H9 (cell line): ENCODE measurements around the gene DPP10. TPM values are rescaled to one million over a fixed set of nuclear protein-coding genes. Genes with fewer than 3 reads are reported as not detected.

Experiments
- DNase-seq: peaks from one replicate; pipeline ENCODE4 v3.0.0-alpha.2; 2017
- H2AFZ ChIP-seq: one replicate; pipeline ENCODE4 v1.6.1; 2013; ENCODE audit warnings: mild to moderate bottlenecking, low read length, control low read depth, moderate library complexity
- H2AK5ac ChIP-seq: 2 replicates; pipeline ENCODE4 v1.6.1; 2013; ENCODE audit warnings: low read length, control low read depth, mixed read lengths; ENCODE audit not compliant: insufficient read length
- H2BK120ac ChIP-seq: one replicate; pipeline ENCODE4 v1.6.1; 2013; ENCODE audit warnings: low read depth, mild to moderate bottlenecking, low read length, control low read depth, inconsistent platforms; ENCODE audit not compliant: poor library complexity, severe bottlenecking
- H2BK12ac ChIP-seq: 2 replicates; pipeline ENCODE4 v1.6.1; 2013; ENCODE audit warnings: low read length, control low read depth, mixed read lengths, low read depth; ENCODE audit not compliant: insufficient read length
- H2BK15ac ChIP-seq: 2 replicates; pipeline ENCODE4 v1.6.1; 2013; ENCODE audit warnings: low read depth, low read length, control low read depth
- H2BK20ac ChIP-seq: one replicate; pipeline ENCODE4 v1.6.1; 2013; ENCODE audit warnings: low read depth, mild to moderate bottlenecking, low read length, control low read depth, inconsistent platforms; ENCODE audit not compliant: poor library complexity, severe bottlenecking
- H2BK5ac ChIP-seq: 2 replicates; pipeline ENCODE4 v1.6.1; 2013; ENCODE audit warnings: low read length, control low read depth, mixed read lengths; ENCODE audit not compliant: insufficient read length
- H3K14ac ChIP-seq: 2 replicates; pipeline ENCODE4 v1.6.1; 2013; ENCODE audit warnings: low read length, control low read depth; ENCODE audit not compliant: insufficient read depth
- H3K18ac ChIP-seq: 2 replicates; pipeline ENCODE4 v1.6.1; 2013; ENCODE audit warnings: low read depth, mild to moderate bottlenecking, mixed read lengths, low read length, control low read depth; ENCODE audit not compliant: insufficient read length
- H3K23ac ChIP-seq: 2 replicates; pipeline ENCODE4 v1.6.1; 2013; ENCODE audit warnings: low read length, control low read depth, mixed read lengths, low read depth; ENCODE audit not compliant: insufficient read length
- H3K23me2 ChIP-seq: 2 replicates; pipeline ENCODE4 v1.6.1; 2013; ENCODE audit warnings: low read depth, mild to moderate bottlenecking, mixed read lengths, low read length, control low read depth; ENCODE audit not compliant: insufficient read length, poor library complexity, severe bottlenecking
- H3K27ac ChIP-seq: 2 replicates; pipeline ENCODE4 v1.5.1; 2013; ENCODE audit warnings: low read length, control low read depth, mixed read lengths, low read depth; ENCODE audit not compliant: insufficient read length
- H3K27me3 ChIP-seq: 2 replicates; pipeline ENCODE4 v1.6.1; 2013; ENCODE audit warnings: low read length, control low read depth, inconsistent platforms; ENCODE audit not compliant: insufficient read depth
- H3K4ac ChIP-seq: 2 replicates; pipeline ENCODE4 v1.6.1; 2013; ENCODE audit warnings: low read depth, mild to moderate bottlenecking, control low read depth, inconsistent platforms, low read length, moderate library complexity
- H3K4me1 ChIP-seq: 2 replicates; pipeline ENCODE4 v1.6.1; 2013; ENCODE audit warnings: low read length, control low read depth, inconsistent platforms; ENCODE audit not compliant: insufficient read depth
- H3K4me2 ChIP-seq: 2 replicates; pipeline ENCODE4 v1.6.1; 2013; ENCODE audit warnings: low read length, control low read depth, mixed read lengths; ENCODE audit not compliant: insufficient read length, insufficient read depth
- H3K56ac ChIP-seq: 2 replicates; pipeline ENCODE4 v1.6.1; 2013; ENCODE audit warnings: low read depth, mild to moderate bottlenecking, mixed read lengths, low read length, control low read depth; ENCODE audit not compliant: insufficient read length
- H3K79me1 ChIP-seq: 2 replicates; pipeline ENCODE4 v1.6.1; 2013; ENCODE audit warnings: low read depth, mild to moderate bottlenecking, moderate library complexity, low read length, control low read depth, inconsistent platforms; ENCODE audit not compliant: insufficient read depth, poor library complexity, severe bottlenecking
- H3K79me2 ChIP-seq: 2 replicates; pipeline ENCODE4 v1.6.1; 2013; ENCODE audit warnings: low read length, control low read depth, inconsistent platforms; ENCODE audit not compliant: insufficient read depth
- H3K9ac ChIP-seq: 2 replicates; pipeline ENCODE4 v1.6.1; 2013; ENCODE audit warnings: low read length, control low read depth, mixed read lengths; ENCODE audit not compliant: insufficient read length; ENCODE audit errors: extremely low read depth
- H3K9me3 ChIP-seq: one replicate; pipeline ENCODE4 v1.6.1; 2013; ENCODE audit warnings: low read depth, low read length, inconsistent platforms; ENCODE audit not compliant: control insufficient read depth
- H3T11ph ChIP-seq: one replicate; pipeline ENCODE4 v1.6.1; 2013; ENCODE audit warnings: mild to moderate bottlenecking, low read length, control low read depth, inconsistent platforms
- H4K20me1 ChIP-seq: one replicate; pipeline ENCODE4 v1.6.1; 2013; ENCODE audit not compliant: control insufficient read depth, insufficient read length, insufficient read depth
- H4K5ac ChIP-seq: 2 replicates; pipeline ENCODE4 v1.6.1; 2013; ENCODE audit warnings: low read depth, mild to moderate bottlenecking, mixed read lengths, low read length, control low read depth; ENCODE audit not compliant: insufficient read length
- H4K8ac ChIP-seq: replicated peaks from 2 replicates; pipeline ENCODE4 v1.6.1; 2013; ENCODE audit warnings: low read length, control low read depth, mixed read lengths, low read depth; ENCODE audit not compliant: insufficient read length
- H4K91ac ChIP-seq: 2 replicates; pipeline ENCODE4 v1.6.1; 2013; ENCODE audit warnings: low read depth, mild to moderate bottlenecking, moderate library complexity, mixed read lengths, low read length, control low read depth; ENCODE audit not compliant: insufficient read length
- H3K27ac Mint-ChIP-seq, 3 experiments: 2 replicates in 2 of 3; 3 replicates in 1 of 3; pipeline ENCODE4 v1.8.0; 2020 to 2021; ENCODE audit warnings: mixed read lengths in 3 of 3, mild to moderate bottlenecking in 1 of 3, moderate library complexity in 1 of 3
- H3K27me3 Mint-ChIP-seq: 2 replicates; pipeline ENCODE4 v1.8.0; 2021; ENCODE audit warnings: low read depth, mild to moderate bottlenecking, moderate library complexity, mixed read lengths
- H3K36me3 Mint-ChIP-seq, 3 experiments: 2 replicates in 2 of 3; 3 replicates in 1 of 3; pipeline ENCODE4 v1.8.0; 2020 to 2021; ENCODE audit warnings: low read depth in 3 of 3, mixed read lengths in 3 of 3; ENCODE audit not compliant: insufficient read depth in 1 of 3
- H3K4me1 Mint-ChIP-seq, 2 experiments: 2 replicates each; pipeline ENCODE4 v1.8.0; 2020; ENCODE audit warnings: mixed read lengths in 2 of 2
- H3K4me3 Mint-ChIP-seq, 2 experiments: 2 replicates in 1 of 2; 3 replicates in 1 of 2; pipeline ENCODE4 v1.8.0; 2020 to 2021; ENCODE audit warnings: mild to moderate bottlenecking in 2 of 2, mixed read lengths in 2 of 2, moderate library complexity in 1 of 2
- H3K9me3 Mint-ChIP-seq, 2 experiments: 2 replicates in 1 of 2; 3 replicates in 1 of 2; pipeline ENCODE4 v1.8.0; 2020; ENCODE audit warnings: mild to moderate bottlenecking in 2 of 2, mixed read lengths in 2 of 2, moderate library complexity in 1 of 2
- WGBS: extraction: QIAGEN DNeasy Blood & Tissue Kit; methylation state at CpG from one replicate; pipeline ENCODE4 v1.1.7; 2013; ENCODE audit warnings: missing lambda C conversion rate, low lambda C conversion rate, mixed read lengths; ENCODE audit not compliant: insufficient read length; ENCODE audit errors: extremely low coverage; 5-methylcytosine and 5-hydroxymethylcytosine counted together
- total RNA-seq: library from RNA; stranded (reverse); gene quantifications from 2 replicates; pipeline ENCODE4 v1.2.1, GENCODE V29; 2021
- TF ChIP-seq, protein P1 (sequence below): fragments of 200-600 bp; sonication (generic); conservative IDR thresholded peaks from 3 replicates; pipeline ENCODE4 v1.8.0; 2021; ENCODE audit warnings: antibody characterized with exemption, mild to moderate bottlenecking

The DPP10 gene
- total RNA-seq, 1 experiment from 2014 or later: 11.3 TPM

DNA sequence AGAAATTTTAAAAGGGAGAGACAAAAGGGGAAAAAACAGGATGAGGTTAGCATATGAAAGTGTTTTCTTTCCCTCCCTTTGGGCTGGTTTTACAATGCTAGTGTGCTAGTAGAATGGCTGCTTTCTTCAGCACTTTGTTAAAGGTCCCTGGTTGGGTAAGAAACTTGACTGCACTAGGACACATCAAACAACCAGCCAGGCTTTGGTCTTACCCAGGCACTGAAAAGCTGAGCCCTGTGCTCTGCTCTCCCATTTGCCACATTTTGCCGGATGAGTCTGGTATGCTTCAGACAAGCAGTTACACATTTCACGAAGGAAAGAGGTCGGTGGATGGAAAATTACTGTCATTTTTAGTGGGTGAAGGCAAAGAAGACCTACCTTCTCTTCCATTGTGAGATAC is 242.0 kb downstream of the DPP10 start:
- H3K27me3 ChIP-seq: no peaks in the 10 kb centered on the region
- Mint-ChIP-seq H3K27me3 (no peaks in the 10 kb centered on the region), H3K4me1 (peaks cover 43 to 44% of the 10 kb centered on the region in 2 experiments), H3K9me3 (no peaks in the 10 kb centered on the region), H3K4me3 (peak overlapping the region; percentile 14 to 21; a peak in 2 of 5 replicates), H3K27ac (peak overlapping the region; percentile 59 to 95 (median 93)), H3K36me3 (no peaks in the 10 kb centered on the region)
- no peak overlapping the region for H3K18ac ChIP-seq
- H2AK5ac ChIP-seq: no peak overlapping the region
- H4K8ac ChIP-seq: no peak overlapping the region
- H3K56ac ChIP-seq: no peak overlapping the region
- no peak overlapping the region for H2BK120ac ChIP-seq
- H3K23ac ChIP-seq: no peak overlapping the region
- no peak overlapping the region for H2BK20ac ChIP-seq
- H3K4me1 ChIP-seq: peaks cover 12% of the 10 kb centered on the region; the same call in 1 of the 2 replicates
- H3K4ac ChIP-seq: no peak overlapping the region
- no peak overlapping the region for H2AFZ ChIP-seq
- H3T11ph ChIP-seq: no peak overlapping the region
- TF ChIP-seq, protein P1, sequence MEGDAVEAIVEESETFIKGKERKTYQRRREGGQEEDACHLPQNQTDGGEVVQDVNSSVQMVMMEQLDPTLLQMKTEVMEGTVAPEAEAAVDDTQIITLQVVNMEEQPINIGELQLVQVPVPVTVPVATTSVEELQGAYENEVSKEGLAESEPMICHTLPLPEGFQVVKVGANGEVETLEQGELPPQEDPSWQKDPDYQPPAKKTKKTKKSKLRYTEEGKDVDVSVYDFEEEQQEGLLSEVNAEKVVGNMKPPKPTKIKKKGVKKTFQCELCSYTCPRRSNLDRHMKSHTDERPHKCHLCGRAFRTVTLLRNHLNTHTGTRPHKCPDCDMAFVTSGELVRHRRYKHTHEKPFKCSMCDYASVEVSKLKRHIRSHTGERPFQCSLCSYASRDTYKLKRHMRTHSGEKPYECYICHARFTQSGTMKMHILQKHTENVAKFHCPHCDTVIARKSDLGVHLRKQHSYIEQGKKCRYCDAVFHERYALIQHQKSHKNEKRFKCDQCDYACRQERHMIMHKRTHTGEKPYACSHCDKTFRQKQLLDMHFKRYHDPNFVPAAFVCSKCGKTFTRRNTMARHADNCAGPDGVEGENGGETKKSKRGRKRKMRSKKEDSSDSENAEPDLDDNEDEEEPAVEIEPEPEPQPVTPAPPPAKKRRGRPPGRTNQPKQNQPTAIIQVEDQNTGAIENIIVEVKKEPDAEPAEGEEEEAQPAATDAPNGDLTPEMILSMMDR: no peak
- peak; percentile 28 for DNase-seq
- WGBS: no CpG with 5 or more reads among the region's 3 CpGs
- no peak overlapping the region for H3K4me2 ChIP-seq
- H2BK15ac ChIP-seq: no peak overlapping the region
- H3K79me2 ChIP-seq: no peaks in the 10 kb centered on the region
- no peaks in the 10 kb centered on the region for H3K23me2 ChIP-seq
- H3K27ac ChIP-seq: peak overlapping the region; percentile 37
- H3K9ac ChIP-seq: no peak overlapping the region
- H3K9me3 ChIP-seq: no peaks in the 10 kb centered on the region
- no peak overlapping the region for H4K5ac ChIP-seq
- no peaks in the 10 kb centered on the region for H4K20me1 ChIP-seq
- no peak overlapping the region for H4K91ac ChIP-seq
- no peaks in the 10 kb centered on the region for H3K79me1 ChIP-seq
- no peak overlapping the region for H2BK5ac ChIP-seq
- H2BK12ac ChIP-seq: no peak overlapping the region
- H3K14ac ChIP-seq: no peak overlapping the region
